Ishikawa (cell line): ENCODE results near the gene COX5A.

ENCODE experiments used
- CEBPB ChIP-seq: IDR thresholded peaks from 2 replicates; pipeline ENCODE4 v1.6.1; 2012
- CREB1 ChIP-seq: IDR thresholded peaks from 2 replicates; pipeline ENCODE4 v1.6.1; 2012; ENCODE audit warnings: low read depth
- EGR1 ChIP-seq: IDR thresholded peaks from 2 replicates; pipeline ENCODE4 v1.6.1; 2012
- EP300 ChIP-seq: IDR thresholded peaks from 2 replicates; pipeline ENCODE4 v1.6.1; 2012; ENCODE audit warnings: borderline replicate concordance
- FOXM1 ChIP-seq: IDR thresholded peaks from 2 replicates; pipeline ENCODE4 v1.6.1; 2012; ENCODE audit warnings: low read depth, borderline replicate concordance
- NFIC ChIP-seq: IDR thresholded peaks from 2 replicates; pipeline ENCODE4 v1.6.1; 2012
- RAD21 ChIP-seq: IDR thresholded peaks from 2 replicates; pipeline ENCODE4 v1.6.1; 2012; ENCODE audit warnings: low read depth
- REST ChIP-seq: IDR thresholded peaks from 2 replicates; pipeline ENCODE4 v1.6.1; 2012; ENCODE audit warnings: low read depth, mild to moderate bottlenecking
- TAF1 ChIP-seq: IDR thresholded peaks from 2 replicates; pipeline ENCODE4 v1.6.1; 2012; ENCODE audit warnings: low read depth, mild to moderate bottlenecking
- TCF12 ChIP-seq: IDR thresholded peaks from 2 replicates; pipeline ENCODE4 v1.6.1; 2012; ENCODE audit warnings: low read depth
- TEAD4 ChIP-seq: IDR thresholded peaks from 2 replicates; pipeline ENCODE4 v1.6.1; 2012
- USF1 ChIP-seq: IDR thresholded peaks from 2 replicates; pipeline ENCODE4 v1.6.1; 2012
- YY1 ChIP-seq: IDR thresholded peaks from 2 replicates; pipeline ENCODE4 v1.6.1; 2012; ENCODE audit warnings: low read depth
- TF ChIP-seq, protein P1 (sequence below): IDR thresholded peaks from 2 replicates; pipeline ENCODE4 v1.6.1; 2012

DNA sequence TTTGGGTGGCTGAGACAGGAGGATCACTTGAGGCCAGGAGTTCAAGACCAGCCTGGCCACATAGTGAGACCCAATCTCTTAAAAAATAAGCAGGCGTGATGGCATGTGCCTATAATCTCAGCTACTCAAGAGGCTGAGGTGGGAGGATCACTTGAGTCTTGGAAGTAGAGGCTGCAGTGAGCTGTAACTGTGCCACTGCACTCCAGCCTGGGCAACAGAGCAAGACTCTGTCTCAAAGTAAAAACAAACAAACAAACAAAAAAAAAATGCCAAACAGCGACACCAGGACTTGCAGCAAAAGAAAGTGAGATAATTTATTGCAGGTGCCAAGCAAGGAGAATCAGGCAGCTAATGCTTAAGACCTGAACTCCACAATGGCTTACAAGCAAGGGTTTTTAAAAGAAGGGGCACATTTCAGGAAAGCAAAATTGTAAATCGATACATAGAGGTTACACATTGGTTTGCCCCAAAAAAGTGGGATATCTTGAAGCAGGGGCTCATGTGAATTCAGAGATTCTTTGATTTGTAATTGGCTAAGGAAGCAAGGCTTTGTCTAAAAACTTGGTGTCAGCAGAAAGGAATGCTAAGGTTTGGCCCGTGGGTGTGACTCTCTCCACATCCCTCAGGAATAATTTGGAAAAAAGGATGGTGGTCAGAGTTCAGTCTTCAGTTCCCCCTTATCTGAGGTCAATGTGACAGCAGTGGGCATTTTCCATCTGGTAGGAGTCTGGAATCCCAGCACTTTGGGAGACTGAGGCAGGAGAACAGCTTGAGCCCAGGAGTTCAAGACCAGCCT is 53.2 kb downstream of the COX5A start:
- TF ChIP-seq TCF12 (no peak), CREB1 (no peak), EP300 (no peak), RAD21 (no peak), REST (no peak), YY1 (no peak), USF1 (no peak), TAF1 (no peak), EGR1 (no peak), FOXM1 (no peak), TEAD4 (no peak), CEBPB (no peak), NFIC (no peak)
- TF ChIP-seq, protein P1, sequence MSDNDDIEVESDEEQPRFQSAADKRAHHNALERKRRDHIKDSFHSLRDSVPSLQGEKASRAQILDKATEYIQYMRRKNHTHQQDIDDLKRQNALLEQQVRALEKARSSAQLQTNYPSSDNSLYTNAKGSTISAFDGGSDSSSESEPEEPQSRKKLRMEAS = no peak
